ENCODE results near the gene CHGA. TPM values are rescaled to one million over a fixed set of nuclear protein-coding genes. Genes with fewer than 3 reads are reported as not detected.

The CHGA gene, protein sequence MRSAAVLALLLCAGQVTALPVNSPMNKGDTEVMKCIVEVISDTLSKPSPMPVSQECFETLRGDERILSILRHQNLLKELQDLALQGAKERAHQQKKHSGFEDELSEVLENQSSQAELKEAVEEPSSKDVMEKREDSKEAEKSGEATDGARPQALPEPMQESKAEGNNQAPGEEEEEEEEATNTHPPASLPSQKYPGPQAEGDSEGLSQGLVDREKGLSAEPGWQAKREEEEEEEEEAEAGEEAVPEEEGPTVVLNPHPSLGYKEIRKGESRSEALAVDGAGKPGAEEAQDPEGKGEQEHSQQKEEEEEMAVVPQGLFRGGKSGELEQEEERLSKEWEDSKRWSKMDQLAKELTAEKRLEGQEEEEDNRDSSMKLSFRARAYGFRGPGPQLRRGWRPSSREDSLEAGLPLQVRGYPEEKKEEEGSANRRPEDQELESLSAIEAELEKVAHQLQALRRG
- 663 TPM for total RNA-seq (ENCODE audit: unreplicated experiment)
- long read RNA-seq, transcript CHGA-201 (8 exons, 2,063 nt) = major isoform, 692 of 760 reads
- long read RNA-seq, partial matches to known transcripts = 25 of 760 reads
- long read RNA-seq, other reads (novel, unspliced or antisense) = 40 of 760 reads

DNA sequence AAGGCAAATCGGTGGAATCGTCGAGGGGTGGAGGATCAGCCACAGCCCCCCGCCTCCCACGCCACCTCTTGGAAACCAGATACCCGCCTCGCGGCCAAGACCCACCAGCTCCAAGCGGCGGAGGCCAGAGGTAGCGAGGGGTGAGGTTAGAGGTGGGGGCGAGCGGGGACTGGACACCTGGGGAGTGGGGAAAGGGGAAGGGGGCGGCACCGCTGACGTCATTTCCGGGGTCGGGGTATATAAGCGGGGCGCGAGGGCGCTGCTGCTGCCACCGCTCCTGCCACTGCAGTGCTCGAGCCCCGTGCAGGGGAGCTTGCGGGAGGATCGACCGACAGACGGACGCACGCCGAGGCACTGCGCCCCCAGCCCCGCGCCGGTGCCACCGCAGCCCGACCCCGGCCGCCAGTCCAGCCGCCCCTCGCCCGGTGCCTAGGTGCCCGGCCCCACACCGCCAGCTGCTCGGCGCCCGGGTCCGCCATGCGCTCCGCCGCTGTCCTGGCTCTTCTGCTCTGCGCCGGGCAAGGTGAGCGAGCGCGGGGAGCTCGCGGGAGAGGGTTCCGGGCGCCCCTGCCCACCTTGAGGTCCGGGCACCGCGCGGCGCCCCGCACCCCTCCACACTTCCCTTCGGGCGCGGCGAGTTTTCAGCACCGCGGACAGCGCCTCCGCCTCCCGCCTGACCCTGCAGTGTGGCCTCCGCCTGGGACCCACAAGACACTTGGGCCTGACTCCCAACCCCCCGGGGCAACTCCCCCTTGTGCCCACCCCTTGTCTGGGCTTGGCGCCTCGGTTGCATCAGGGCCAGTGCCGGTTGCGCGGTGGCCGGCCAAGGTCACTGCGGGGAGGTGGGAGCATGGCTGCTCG is at the start of gene CHGA:
TSS of gene CHGA (plus strand) at position 268 of the 861 bp plus-strand sequence. CDS start at position 478, 210 bp downstream.
- DNase-seq = peak; percentile 88
- Mint-ChIP-seq H3K27ac (ENCODE audit: unreplicated experiment) (peak within 1 kb of the TSS; percentile 82), H3K27me3 (ENCODE audit: unreplicated experiment) (peaks cover 20% of the 10 kb centered on the region), H3K4me3 (ENCODE audit: unreplicated experiment) (peak within 1 kb of the TSS; percentile 89), H3K4me1 (ENCODE audit: low read depth, unreplicated experiment) (peaks cover 28% of the 10 kb centered on the region), H3K9me3 (ENCODE audit: unreplicated experiment) (peaks cover 20% of the 10 kb centered on the region), H3K36me3 (ENCODE audit: unreplicated experiment) (no peaks in the 10 kb centered on the region)
- TF ChIP-seq, protein P1, sequence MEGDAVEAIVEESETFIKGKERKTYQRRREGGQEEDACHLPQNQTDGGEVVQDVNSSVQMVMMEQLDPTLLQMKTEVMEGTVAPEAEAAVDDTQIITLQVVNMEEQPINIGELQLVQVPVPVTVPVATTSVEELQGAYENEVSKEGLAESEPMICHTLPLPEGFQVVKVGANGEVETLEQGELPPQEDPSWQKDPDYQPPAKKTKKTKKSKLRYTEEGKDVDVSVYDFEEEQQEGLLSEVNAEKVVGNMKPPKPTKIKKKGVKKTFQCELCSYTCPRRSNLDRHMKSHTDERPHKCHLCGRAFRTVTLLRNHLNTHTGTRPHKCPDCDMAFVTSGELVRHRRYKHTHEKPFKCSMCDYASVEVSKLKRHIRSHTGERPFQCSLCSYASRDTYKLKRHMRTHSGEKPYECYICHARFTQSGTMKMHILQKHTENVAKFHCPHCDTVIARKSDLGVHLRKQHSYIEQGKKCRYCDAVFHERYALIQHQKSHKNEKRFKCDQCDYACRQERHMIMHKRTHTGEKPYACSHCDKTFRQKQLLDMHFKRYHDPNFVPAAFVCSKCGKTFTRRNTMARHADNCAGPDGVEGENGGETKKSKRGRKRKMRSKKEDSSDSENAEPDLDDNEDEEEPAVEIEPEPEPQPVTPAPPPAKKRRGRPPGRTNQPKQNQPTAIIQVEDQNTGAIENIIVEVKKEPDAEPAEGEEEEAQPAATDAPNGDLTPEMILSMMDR (IDR thresholded peaks at IDR 0.05; ENCODE audit: partially characterized antibody, unreplicated experiment) = no peak

GRCh38 chr14:92874962-92875661 is 47.8 kb upstream of the CHGA start:
- H3K4me3 Mint-ChIP-seq (ENCODE audit: unreplicated experiment) = no peak overlapping the region
- H3K36me3 Mint-ChIP-seq (ENCODE audit: unreplicated experiment) = no peaks in the 10 kb centered on the region
- peaks cover 2% of the 10 kb centered on the region for H3K9me3 Mint-ChIP-seq (ENCODE audit: unreplicated experiment)
- no peak overlapping the region for H3K27ac Mint-ChIP-seq (ENCODE audit: unreplicated experiment)
- TF ChIP-seq, protein P1 (IDR thresholded peaks at IDR 0.05; ENCODE audit: partially characterized antibody, unreplicated experiment) = no peak
- DNase-seq = no peak
- H3K4me1 Mint-ChIP-seq (ENCODE audit: low read depth, unreplicated experiment) = peaks cover 18% of the 10 kb centered on the region
- H3K27me3 Mint-ChIP-seq (ENCODE audit: unreplicated experiment) = peaks cover 3% of the 10 kb centered on the region

DNA sequence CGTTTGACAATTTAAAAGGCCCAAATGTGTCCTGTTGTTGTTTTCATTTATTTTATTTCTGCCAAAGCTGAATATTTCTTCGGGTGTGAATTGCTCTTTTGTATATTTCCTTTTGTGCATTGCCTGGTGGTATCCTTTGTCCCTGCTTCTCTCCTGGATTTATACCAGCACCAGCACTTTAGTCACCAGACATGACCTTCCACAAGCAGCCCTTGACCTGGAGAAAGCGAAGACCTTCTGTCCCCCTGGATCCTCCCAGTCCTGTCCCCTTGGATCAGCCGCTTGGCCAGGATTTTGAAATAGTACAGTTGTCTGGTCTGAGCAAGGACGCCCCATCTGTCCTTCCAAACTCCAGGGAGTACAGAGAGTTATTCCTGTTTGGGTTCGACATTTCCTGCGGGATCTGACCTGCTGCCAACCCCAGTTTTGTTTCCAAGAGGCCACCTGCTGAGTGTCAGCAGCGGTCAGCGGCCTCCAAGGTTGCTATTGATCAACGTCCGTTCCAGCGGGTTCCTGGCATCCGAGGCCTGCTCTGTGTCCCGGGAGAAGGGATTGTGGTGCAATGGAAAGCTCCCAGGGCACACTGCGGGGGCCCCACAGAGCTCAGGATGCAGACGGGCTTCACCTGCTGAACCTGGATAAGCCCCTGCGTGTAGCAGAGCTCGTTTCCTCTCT is 45.1 kb upstream of the CHGA start:
- TF ChIP-seq, protein P1 (IDR thresholded peaks at IDR 0.05; ENCODE audit: partially characterized antibody, unreplicated experiment) = no peak
- no peak for DNase-seq
- H3K9me3 Mint-ChIP-seq (ENCODE audit: unreplicated experiment) = peaks cover 2% of the 10 kb centered on the region
- peak overlapping the region; percentile 34 for H3K27ac Mint-ChIP-seq (ENCODE audit: unreplicated experiment)
- H3K27me3 Mint-ChIP-seq (ENCODE audit: unreplicated experiment) = peaks cover 4% of the 10 kb centered on the region
- H3K4me1 Mint-ChIP-seq (ENCODE audit: low read depth, unreplicated experiment) = peaks cover 25% of the 10 kb centered on the region
- no peak overlapping the region for H3K4me3 Mint-ChIP-seq (ENCODE audit: unreplicated experiment)
- no peaks in the 10 kb centered on the region for H3K36me3 Mint-ChIP-seq (ENCODE audit: unreplicated experiment)

GRCh38 chr14:92880351-92880750 is 42.6 kb upstream of the CHGA start:
- Mint-ChIP-seq H3K9me3 (ENCODE audit: unreplicated experiment) (peaks cover 3% of the 10 kb centered on the region), H3K27me3 (ENCODE audit: unreplicated experiment) (peaks cover 4% of the 10 kb centered on the region), H3K36me3 (ENCODE audit: unreplicated experiment) (peaks cover 3% of the 10 kb centered on the region), H3K4me1 (ENCODE audit: low read depth, unreplicated experiment) (peaks cover 24% of the 10 kb centered on the region), H3K4me3 (ENCODE audit: unreplicated experiment) (no peak overlapping the region), H3K27ac (ENCODE audit: unreplicated experiment) (peak overlapping the region; percentile 28)
- DNase-seq = no peak
- TF ChIP-seq, protein P1 (IDR thresholded peaks at IDR 0.05; ENCODE audit: partially characterized antibody, unreplicated experiment) = no peak
